HuH-7 (cell line): ENCODE measurements around the gene TRIO.
A peak's percentile ranks its signal among the peaks of the same experiment; 100 is the strongest.

Experiments used
- DNase-seq: peaks from one replicate; pipeline ENCODE4 v3.0.0; 2011; ENCODE audit warnings: low spot score

Gene TRIO

DNA sequence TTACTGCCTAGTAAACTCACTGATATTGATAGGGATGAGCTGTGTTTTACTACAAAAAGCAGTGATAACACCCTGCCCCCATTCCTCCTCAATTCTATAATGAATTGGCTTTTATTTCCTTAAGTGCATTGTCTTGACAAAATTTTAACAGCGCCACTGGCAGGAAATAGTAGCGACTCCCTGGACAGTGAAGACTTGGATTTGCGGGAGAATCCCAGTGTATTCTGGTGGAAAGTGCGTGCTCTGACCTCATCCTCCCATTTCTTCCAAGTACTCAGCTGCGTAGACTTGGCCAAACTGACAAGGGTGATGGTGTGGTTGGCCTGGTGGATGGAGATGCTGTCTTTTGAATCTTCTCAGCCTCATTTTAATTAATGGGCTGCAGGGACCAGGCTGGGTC is 5.3 kb downstream of the TRIO start:
- no peak for DNase-seq

- peak; percentile 57 for DNase-seq
These were observed 5.9 kb downstream of the TRIO start for GRCh38 chr5:14148890-14149671.

DNA sequence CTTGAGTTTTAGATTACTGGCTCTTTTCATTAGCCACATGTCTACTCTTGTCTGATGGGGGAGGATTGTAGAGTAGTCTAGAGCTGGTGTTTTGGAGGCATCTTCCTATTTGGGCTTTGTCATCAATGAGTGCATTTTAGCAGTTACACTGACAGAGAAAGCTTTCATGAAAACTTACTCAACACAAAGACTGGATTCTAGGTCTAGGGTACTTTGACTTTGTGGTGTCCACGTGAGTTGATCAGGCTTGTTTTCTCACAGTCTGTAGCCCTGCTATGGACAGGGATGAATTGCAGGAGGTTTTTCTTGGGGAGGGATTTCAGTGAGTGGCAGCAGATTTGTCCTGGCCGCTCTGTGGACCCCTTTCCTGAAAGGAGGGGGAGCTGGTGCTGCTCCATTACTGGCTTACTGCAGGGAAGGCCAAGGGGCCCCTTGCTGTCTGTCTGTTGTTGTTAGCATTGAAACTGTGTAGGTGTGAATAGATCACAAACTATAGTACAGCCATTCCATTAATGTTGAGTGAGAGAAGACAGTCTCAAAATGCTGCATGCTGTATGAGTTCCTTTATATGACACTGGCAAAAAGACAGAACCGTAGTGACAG is 6.6 kb downstream of the TRIO start:
- no peak for DNase-seq

DNA sequence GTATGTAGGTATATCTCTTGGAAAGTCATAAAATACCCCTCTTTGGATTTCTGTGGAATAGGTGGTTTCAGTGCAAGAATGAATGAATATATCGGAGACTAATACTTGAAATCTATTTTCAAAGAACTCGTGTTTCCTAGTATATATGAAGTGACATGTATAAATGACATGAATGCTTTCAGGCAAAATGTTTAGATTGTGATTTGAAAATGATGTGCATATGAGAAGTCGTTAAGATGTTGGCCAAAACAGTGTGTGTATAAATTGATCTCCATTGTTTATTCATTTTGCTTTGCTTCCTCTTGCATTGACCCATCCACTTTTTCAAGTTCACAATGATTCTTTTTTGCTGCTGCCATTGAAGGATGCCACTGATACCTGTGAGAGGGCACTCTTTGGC is 8.3 kb downstream of the TRIO start:
- no peak for DNase-seq

GRCh38 chr5:14153071-14153864 is 10.1 kb downstream of the TRIO start:
- DNase-seq = no peak

- no peak for DNase-seq
These were observed 11.0 kb downstream of the TRIO start for GRCh38 chr5:14153932-14154731.

DNA sequence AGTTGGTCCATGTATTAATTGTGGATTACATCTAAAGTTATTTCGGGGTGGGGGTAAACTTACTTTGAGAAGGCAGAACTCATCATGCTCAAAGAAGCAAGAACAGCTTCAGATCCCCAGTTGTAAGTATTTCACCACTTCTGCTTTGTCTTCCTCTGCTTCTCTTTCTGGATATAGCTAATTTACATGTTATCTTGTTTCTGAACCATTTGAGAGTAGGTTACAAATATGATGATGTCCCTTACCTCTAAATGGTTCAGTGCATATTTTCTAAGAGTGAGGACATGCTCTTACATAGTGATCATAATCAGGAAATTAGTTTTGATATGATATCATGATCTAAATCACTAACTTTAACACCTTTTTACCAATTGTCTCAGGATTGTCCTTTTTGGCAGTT is 11.9 kb downstream of the TRIO start:
- DNase-seq = no peak

GRCh38 chr5:14155739-14156138 is 12.6 kb downstream of the TRIO start:
- DNase-seq = no peak

- no peak for DNase-seq
These were observed 13.1 kb downstream of the TRIO start for GRCh38 chr5:14156290-14156649.

DNA sequence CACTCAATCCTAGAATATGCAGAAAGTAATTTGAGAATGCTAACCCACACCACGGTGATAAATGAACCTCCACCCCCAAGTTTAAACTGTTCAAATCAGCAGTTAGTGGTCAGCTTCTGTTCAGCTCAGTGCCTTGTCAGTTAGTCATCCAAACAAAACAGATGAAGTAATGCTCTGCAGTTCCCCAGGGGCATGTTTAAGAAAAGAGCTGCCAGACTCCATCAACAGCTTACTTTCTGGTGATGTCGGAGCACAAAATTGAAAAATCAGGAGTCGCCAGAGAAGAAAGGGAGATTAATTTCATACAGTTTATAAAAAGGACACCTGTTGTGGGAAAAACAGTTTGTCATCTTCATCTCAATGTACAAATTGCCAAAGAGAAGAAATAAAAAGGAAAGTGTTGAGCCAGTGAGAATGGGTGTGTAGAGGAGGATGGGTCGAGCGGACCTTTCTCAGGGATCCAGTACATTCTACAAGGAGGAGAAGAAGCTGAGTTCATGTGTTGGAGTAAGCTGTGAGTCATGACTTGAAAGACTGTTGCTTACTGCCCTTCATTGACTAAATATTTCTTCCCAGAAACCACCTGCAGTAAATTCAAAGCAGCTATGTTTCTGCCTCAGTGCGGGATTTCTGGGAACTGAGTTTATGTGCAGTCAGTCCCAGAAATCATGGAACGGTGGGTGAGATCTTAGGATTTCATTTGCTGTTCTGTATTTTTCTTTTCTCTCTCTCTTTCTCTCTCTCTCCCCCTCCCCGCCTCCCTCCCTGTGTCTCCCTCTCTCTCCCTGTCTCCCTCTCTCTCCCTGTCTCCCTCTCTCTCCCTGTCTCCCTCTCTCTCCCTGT is 13.7 kb downstream of the TRIO start:
- no peak for DNase-seq

DNA sequence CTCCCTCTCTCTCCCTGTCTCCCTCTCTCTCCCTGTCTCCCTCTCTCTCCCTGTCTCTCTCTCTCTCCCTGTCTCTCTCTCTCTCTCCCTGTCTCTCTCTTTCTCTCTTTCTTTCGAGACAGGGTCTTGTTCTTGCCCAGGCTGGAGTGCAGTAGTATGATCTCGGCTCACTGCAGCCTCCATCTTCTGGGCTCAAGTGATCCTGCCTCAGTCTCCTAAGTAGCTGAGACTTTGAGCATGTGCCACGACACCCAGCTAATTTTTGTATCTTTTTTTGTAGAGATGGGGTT is 14.3 kb downstream of the TRIO start:
- no peak for DNase-seq

DNA sequence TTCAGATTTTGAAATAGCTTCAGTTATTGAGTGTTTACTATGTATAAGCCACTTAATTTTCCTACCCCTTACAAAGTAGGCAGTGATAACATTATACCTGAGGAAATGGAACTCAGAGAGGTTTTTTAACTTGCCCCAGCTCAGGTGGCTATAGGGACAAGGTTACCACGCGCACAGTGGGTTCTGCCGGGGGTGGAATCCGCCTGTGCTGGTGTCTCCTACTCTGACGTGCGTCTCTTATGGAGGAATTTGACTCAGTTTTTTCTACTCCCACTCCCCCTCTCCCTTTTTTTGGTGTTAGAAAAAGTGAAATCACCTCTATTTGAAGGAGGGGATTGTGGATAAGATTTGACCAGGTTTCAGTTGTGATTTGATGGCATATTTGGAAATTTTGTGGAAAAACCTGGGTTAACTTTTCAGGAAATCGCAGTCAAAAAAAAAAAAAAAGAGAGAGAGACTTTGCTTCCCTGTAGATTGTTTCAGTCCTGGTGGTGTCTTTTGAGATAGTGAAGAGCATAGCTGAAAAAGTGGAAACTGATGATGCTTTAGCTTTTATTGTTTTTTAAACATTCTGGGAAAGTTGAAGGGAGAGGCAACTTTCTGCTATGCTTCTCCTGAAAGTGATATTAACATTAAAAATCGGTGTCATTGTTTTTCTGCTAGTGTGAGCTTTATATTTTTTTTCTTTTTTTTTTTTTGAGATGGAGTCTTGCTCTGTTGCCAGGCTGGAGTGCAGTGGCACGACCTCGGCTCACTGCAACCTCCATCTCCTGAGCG is 15.9 kb downstream of the TRIO start:
- no peak for DNase-seq

DNA sequence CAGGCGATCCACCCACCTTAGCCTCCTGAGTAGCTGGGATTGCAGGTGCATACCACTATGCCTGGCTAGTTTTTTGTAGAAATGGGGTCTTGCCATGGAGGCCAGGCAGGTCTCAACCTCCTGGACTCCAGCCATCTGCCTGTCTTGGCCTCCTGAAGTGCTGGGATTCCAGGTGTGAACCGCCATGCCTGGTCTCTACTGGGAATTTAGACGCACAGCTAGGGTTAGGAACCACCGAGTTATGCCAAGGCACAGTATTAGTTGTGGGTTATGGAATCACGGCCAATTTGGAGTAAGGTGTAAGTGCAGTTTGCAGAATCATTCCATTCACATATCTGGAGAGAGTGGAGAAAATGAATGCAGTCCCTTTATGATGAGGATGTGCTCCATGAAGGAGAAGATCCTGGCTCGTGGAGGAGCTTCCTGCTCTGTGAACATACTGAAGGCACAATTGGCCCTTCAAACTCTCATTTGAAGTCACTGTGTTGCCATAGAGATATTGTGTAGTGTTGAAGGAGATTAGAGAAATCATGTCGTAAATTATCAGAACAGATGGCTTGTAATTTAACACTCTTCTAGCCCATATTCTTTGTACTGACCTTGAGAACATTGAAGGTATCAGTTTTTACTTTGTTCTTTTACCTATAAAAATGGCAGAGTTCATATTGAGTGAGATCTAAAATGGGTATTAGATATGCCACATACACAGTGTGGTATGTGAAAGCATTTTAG is 18.8 kb downstream of the TRIO start:
- no peak for DNase-seq

- no peak for DNase-seq
These were observed 21.3 kb downstream of the TRIO start for GRCh38 chr5:14164164-14165163.

DNA sequence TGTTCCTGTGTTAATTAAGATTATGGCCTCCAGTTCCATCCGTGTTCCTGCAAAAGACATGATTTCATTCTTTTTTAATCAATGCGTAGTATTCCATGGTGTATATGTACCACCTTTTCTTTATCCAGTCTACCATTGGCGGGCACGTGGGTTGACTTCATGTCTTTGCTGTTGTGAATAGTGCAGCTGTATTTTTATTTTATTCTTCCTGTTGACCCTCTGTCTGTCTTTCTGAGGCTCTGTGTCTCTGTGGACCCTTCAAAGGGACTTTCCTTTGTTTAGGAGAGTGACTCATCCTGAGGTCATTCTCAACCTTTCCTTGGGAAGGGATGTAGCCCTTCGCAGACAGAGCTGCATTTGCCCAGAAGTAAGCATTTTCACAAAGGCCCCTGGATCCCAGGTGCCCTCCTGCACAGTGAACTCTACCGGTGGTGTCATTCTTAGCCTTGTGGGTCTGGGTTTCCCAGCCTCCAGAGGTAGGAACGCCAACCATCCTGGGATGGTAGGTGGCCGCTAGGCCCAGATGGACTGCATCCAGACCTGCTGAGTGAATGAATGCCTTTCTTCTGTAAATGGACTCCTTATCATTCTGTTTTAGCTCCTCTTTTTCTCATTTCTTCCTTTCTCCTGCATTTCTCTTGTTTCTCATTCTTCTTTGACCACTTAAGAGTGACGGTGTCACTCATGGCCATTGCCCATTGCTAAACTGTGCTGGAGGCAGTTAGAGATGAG is 22.4 kb downstream of the TRIO start:
- DNase-seq = no peak

DNA sequence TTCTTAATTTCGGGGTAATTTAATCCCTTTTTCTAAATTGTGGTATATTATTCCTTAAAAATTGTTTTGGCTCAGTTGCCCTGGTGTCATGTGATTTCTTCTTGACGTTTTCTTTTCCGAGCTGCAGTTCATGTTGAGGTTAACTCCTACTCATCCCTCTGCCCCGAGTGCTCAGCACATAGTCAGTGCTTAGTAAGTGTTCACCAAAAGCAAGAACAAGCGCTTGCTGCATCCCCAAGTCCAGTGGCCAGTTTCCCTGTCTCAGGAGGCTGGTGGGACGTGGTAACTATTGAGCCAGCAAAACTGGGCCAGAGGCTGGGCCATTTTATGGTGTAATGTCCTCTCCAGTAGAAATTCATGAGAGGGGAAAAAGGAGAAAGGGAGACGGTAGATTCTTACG is 23.3 kb downstream of the TRIO start:
- no peak for DNase-seq

GRCh38 chr5:14167211-14167845 is 24.2 kb downstream of the TRIO start:
- DNase-seq = no peak
